Psoas muscle (tissue), 8 donors: Measurements from ENCODE around the gene MYDGF. TPM values are rescaled to one million over a fixed set of nuclear protein-coding genes. Genes with fewer than 3 reads are reported as not detected.

Experiments used
- ATAC-seq, 4 donors: fragments of 200-7000 bp; cut with Tn5 transposase; one replicate each; pipeline ENCODE4 v1.9.1; 2020; ENCODE audit warnings: moderate library complexity in 3 of 4, mild to moderate bottlenecking in 2 of 4
- DNase-seq, 2 donors: peaks; one replicate each; pipeline ENCODE4 v3.0.0-alpha.2; 2020
- H3K27ac ChIP-seq: fragments of 200-600 bp; one replicate; pipeline ENCODE4 v1.8.0; 2022
- H3K27me3 ChIP-seq, 3 donors: fragments of 200-600 bp in 1 of 3; one replicate each; pipeline versions ENCODE4 v1.6.1 to v1.8.0; 2013 to 2022; ENCODE audit warnings: low read length in 2 of 3, mild to moderate bottlenecking in 2 of 3, moderate library complexity in 1 of 3; ENCODE audit not compliant: insufficient read depth in 3 of 3
- H3K36me3 ChIP-seq, 2 donors: fragments of 200-600 bp in 1 of 2; one replicate each; pipeline versions ENCODE4 v1.6.1 to v1.8.0; 2013 to 2022; ENCODE audit warnings: low read depth in 1 of 2, mild to moderate bottlenecking in 1 of 2, moderate library complexity in 1 of 2; ENCODE audit not compliant: insufficient read depth in 1 of 2
- H3K4me1 ChIP-seq: fragments of 200-600 bp; one replicate; pipeline ENCODE4 v1.8.0; 2022
- H3K4me3 ChIP-seq: fragments of 200-600 bp; one replicate; pipeline ENCODE4 v1.8.0; 2022; ENCODE audit warnings: mild to moderate bottlenecking
- H3K9me3 ChIP-seq: fragments of 200-600 bp; one replicate; pipeline ENCODE4 v1.8.0; 2022
- CTCF ChIP-seq: fragments of 200-600 bp; IDR thresholded peaks from one replicate; pipeline ENCODE4 v1.8.0; 2022; ENCODE audit warnings: antibody characterized with exemption
- WGBS, 3 donors: extraction: QIAGEN DNeasy Blood & Tissue Kit; methylation state at CpG; one replicate each; pipeline versions ENCODE4 v1.1.6 to v1.1.7; 2013; 5-methylcytosine and 5-hydroxymethylcytosine counted together
- intact Hi-C, 2 donors: fragments of 100-400 bp; cut with DNase I; formaldehyde crosslinking; loops; one replicate each; pipeline versions ENCODE4 v1.11.0 to v1.14.2; 2022
- polyA plus RNA-seq, 3 donors: library from polyadenylated mRNA; stranded (reverse); fragments of 200-250 nt; gene quantifications; one replicate each; pipeline ENCODE4 v1.2.3, GENCODE V29; 2013
- total RNA-seq, 4 donors: library from RNA; stranded (reverse); fragmentation: NEBNext Ultra II Directional in 2 of 4; extraction: Animal tissue kit (Norgen Biotek cat#: 25700) in 2 of 4; gene quantifications; one replicate each; pipeline versions ENCODE4 v1.2.1 to v1.2.4, GENCODE V29; 2021 to 2023
- donor health status: healthy with polysubstance abuse.
- donor health status: DM: no; HTN: no; CAD: no; lungs with moderate emphysema.
- donor health status: Bipolar disorder and iron deficiency.
- donor health status: healthy.
- donor health status: DM: yes; HTN: yes; CAD: no.
- donor health status: DM: no; HTN: no; CAD: no.
- donor health status: DM: no; HTN: no; CAD: no.
- donor health status: DM: yes; HTN: yes; CAD: no.

The MYDGF gene
- total and polyA plus RNA-seq, 7 donors: 11.4 to 164 (median 23.9) TPM

- TF ChIP-seq CTCF: no peak
- Histone ChIP-seq H3K9me3 (no peaks in the 10 kb centered on the region), H3K36me3 (peaks cover 0 to 47% of the 10 kb centered on the region in 2 donors), H3K4me1 (peaks cover 22% of the 10 kb centered on the region), H3K27me3 (no peaks in the 10 kb centered on the region), H3K27ac (peak overlapping the region; percentile 30), H3K4me3 (no peak overlapping the region)
- DNase-seq (no peak), ATAC-seq (no peak)
- intact Hi-C loops: loop anchor here in 1 of 2 donors (5.0 kb wide), 1 partner anchor 37 kb away; no protein-coding TSS in a partner anchor
- 92 to 94% (median 92%) methylated on average over 14 to 16 of the region's 16 CpGs for WGBS, 3 donors
Measured at GRCh38 chr19:4675346-4675745, 5.2 kb upstream of the MYDGF start.

GRCh38 chr19:4673726-4674125 lies 3.6 kb upstream of the MYDGF start:
- 90 to 95% (median 92%) methylated on average over 4 of the region's 4 CpGs for WGBS, 3 donors
- ATAC-seq: no peak

GRCh38 chr19:4673216-4673615 lies 3.1 kb upstream of the MYDGF start:
- Histone ChIP-seq H3K27ac (peak overlapping the region; percentile 24), H3K9me3 (no peaks in the 10 kb centered on the region), H3K4me3 (no peak overlapping the region), H3K4me1 (peaks cover 30% of the 10 kb centered on the region), H3K36me3 (peaks cover 2 to 41% of the 10 kb centered on the region in 2 donors), H3K27me3 (no peaks in the 10 kb centered on the region)
- DNase-seq (no peak), ATAC-seq (no peak)
- no peak for TF ChIP-seq CTCF
- intact Hi-C loops: no loop called here
- WGBS, 3 donors: 59 to 81% (median 70%) methylated on average over 4 of the region's 4 CpGs

More at GRCh38 chr19:4673726-4674125, 3.6 kb upstream of the MYDGF start:
- DNase-seq: no peak
- intact Hi-C loops: no loop called here
- Histone ChIP-seq H3K36me3 (peaks cover 0 to 40% of the 10 kb centered on the region in 2 donors), H3K27ac (peak overlapping the region; percentile 30), H3K4me1 (peaks cover 27% of the 10 kb centered on the region), H3K27me3 (no peaks in the 10 kb centered on the region), H3K4me3 (no peak overlapping the region), H3K9me3 (no peaks in the 10 kb centered on the region)
- TF ChIP-seq CTCF: no peak

- Histone ChIP-seq H3K27me3 (no peaks in the 10 kb centered on the region), H3K4me3 (no peak overlapping the region), H3K9me3 (no peaks in the 10 kb centered on the region), H3K4me1 (peaks cover 20% of the 10 kb centered on the region), H3K27ac (peak overlapping the region; percentile 92), H3K36me3 (peaks cover 4 to 46% of the 10 kb centered on the region in 2 donors)
- DNase-seq: no peak
- intact Hi-C loops: no loop called here
- peak; percentile 52 to 70 (median 60) for ATAC-seq
- TF ChIP-seq CTCF: no peak
- 27 to 34% (median 27%) methylated on average over 10 of the region's 10 CpGs for WGBS, 3 donors
Measured at GRCh38 chr19:4671185-4671851, 1.2 kb upstream of the MYDGF start.
